ENCODE results near the gene LUZP4. TPM values are rescaled to one million over a fixed set of nuclear protein-coding genes. Genes with fewer than 3 reads are reported as not detected.

Gene LUZP4
- total and polyA plus RNA-seq, 2 of the 13 experiments (the other 11 are each of a cell fraction or from before 2014, with no cell fraction given), result not detected

DNA sequence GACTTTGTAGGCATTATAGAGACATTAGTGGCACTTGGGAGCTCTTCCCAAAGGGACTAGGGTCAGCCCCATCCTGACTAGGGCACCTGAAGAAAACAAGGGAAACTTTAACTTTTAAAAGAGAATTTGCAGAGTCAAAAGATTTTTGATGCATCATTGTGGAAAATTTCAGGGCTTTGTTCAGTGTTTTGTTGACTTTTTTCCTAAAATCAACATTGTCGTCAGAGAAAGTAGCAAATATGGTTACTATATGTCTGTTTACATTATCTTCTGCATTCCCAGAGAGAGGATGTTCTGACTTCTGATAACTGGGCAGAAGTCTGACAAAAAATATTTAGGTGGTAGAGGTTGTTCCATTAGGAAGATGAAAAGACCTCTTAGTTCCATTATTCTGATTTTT lies 51.9 kb downstream of the LUZP4 start (continued):
- TF ChIP-seq, protein P1, sequence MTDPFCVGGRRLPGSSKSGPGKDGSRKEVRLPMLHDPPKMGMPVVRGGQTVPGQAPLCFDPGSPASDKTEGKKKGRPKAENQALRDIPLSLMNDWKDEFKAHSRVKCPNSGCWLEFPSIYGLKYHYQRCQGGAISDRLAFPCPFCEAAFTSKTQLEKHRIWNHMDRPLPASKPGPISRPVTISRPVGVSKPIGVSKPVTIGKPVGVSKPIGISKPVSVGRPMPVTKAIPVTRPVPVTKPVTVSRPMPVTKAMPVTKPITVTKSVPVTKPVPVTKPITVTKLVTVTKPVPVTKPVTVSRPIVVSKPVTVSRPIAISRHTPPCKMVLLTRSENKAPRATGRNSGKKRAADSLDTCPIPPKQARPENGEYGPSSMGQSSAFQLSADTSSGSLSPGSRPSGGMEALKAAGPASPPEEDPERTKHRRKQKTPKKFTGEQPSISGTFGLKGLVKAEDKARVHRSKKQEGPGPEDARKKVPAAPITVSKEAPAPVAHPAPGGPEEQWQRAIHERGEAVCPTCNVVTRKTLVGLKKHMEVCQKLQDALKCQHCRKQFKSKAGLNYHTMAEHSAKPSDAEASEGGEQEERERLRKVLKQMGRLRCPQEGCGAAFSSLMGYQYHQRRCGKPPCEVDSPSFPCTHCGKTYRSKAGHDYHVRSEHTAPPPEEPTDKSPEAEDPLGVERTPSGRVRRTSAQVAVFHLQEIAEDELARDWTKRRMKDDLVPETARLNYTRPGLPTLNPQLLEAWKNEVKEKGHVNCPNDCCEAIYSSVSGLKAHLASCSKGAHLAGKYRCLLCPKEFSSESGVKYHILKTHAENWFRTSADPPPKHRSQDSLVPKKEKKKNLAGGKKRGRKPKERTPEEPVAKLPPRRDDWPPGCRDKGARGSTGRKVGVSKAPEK (CRISPR knock-in tag; IDR thresholded peaks at IDR 0.05; ENCODE audit: borderline replicate concordance), result no peak
- TF ChIP-seq ZNF563 (CRISPR knock-in tag; IDR thresholded peaks at IDR 0.05) (no peak), CREM (IDR thresholded peaks at IDR 0.05) (0 out of 2 replicates have a peak, but pooled peaks have one; percentile 25), CREM (CRISPR knock-in tag; IDR thresholded peaks at IDR 0.05) (no peak), ZNF598 (CRISPR knock-in tag; IDR thresholded peaks at IDR 0.05; ENCODE audit: borderline replicate concordance) (no peak), DMAP1 (CRISPR knock-in tag; IDR thresholded peaks at IDR 0.05) (no peak), HMG20A (CRISPR knock-in tag; IDR thresholded peaks at IDR 0.05; ENCODE audit: borderline replicate concordance) (peak; percentile 12; the same call in 1 of the 2 replicates), ZNF619 (CRISPR knock-in tag; IDR thresholded peaks at IDR 0.05) (no peak), PRPF4 (IDR thresholded peaks at IDR 0.05; ENCODE audit: low read depth, low read length, poor library complexity, severe bottlenecking) (no peak), NFIC (IDR thresholded peaks at IDR 0.05; ENCODE audit: low read length) (peak; percentile 79; the same call in 1 of the 2 replicates), ZNF567 (CRISPR knock-in tag; IDR thresholded peaks at IDR 0.05; ENCODE audit: borderline replicate concordance) (no peak), RBAK (CRISPR knock-in tag; IDR thresholded peaks at IDR 0.05) (no peak), ZFP36L2 (CRISPR knock-in tag; IDR thresholded peaks at IDR 0.05) (no peak), EED (CRISPR knock-in tag; IDR thresholded peaks at IDR 0.05) (no peak), ZNF17 (CRISPR knock-in tag; IDR thresholded peaks at IDR 0.05) (no peak)
- TF ChIP-seq, protein P2, sequence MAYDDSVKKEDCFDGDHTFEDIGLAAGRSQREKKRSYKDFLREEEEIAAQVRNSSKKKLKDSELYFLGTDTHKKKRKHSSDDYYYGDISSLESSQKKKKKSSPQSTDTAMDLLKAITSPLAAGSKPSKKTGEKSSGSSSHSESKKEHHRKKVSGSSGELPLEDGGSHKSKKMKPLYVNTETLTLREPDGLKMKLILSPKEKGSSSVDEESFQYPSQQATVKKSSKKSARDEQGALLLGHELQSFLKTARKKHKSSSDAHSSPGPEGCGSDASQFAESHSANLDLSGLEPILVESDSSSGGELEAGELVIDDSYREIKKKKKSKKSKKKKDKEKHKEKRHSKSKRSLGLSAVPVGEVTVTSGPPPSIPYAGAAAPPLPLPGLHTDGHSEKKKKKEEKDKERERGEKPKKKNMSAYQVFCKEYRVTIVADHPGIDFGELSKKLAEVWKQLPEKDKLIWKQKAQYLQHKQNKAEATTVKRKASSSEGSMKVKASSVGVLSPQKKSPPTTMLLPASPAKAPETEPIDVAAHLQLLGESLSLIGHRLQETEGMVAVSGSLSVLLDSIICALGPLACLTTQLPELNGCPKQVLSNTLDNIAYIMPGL (CRISPR knock-in tag; IDR thresholded peaks at IDR 0.05; ENCODE audit: borderline replicate concordance in 1 of 2, low read depth in 1 of 2), result no peak
- TF ChIP-seq, protein P3, sequence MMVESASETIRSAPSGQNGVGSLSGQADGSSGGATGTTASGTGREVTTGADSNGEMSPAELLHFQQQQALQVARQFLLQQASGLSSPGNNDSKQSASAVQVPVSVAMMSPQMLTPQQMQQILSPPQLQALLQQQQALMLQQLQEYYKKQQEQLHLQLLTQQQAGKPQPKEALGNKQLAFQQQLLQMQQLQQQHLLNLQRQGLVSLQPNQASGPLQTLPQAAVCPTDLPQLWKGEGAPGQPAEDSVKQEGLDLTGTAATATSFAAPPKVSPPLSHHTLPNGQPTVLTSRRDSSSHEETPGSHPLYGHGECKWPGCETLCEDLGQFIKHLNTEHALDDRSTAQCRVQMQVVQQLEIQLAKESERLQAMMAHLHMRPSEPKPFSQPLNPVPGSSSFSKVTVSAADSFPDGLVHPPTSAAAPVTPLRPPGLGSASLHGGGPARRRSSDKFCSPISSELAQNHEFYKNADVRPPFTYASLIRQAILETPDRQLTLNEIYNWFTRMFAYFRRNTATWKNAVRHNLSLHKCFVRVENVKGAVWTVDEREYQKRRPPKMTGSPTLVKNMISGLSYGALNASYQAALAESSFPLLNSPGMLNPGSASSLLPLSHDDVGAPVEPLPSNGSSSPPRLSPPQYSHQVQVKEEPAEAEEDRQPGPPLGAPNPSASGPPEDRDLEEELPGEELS (CRISPR knock-in tag; IDR thresholded peaks at IDR 0.05), result no peak
- TF ChIP-seq, protein P4, sequence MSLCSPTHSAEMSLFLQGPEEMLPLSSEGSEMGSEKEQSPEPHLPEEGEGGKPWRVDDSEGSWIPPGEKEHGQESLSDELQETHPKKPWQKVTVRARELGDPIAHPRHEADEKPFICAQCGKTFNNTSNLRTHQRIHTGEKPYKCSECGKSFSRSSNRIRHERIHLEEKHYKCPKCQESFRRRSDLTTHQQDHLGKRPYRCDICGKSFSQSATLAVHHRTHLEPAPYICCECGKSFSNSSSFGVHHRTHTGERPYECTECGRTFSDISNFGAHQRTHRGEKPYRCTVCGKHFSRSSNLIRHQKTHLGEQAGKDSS (CRISPR knock-in tag; IDR thresholded peaks at IDR 0.05; ENCODE audit: borderline replicate concordance, low read depth), result no peak
- TF ChIP-seq, protein P5, sequence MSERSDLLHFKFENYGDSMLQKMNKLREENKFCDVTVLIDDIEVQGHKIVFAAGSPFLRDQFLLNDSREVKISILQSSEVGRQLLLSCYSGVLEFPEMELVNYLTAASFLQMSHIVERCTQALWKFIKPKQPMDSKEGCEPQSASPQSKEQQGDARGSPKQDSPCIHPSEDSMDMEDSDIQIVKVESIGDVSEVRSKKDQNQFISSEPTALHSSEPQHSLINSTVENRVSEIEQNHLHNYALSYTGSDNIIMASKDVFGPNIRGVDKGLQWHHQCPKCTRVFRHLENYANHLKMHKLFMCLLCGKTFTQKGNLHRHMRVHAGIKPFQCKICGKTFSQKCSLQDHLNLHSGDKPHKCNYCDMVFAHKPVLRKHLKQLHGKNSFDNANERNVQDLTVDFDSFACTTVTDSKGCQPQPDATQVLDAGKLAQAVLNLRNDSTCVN (CRISPR knock-in tag; IDR thresholded peaks at IDR 0.05; ENCODE audit: borderline replicate concordance), result no peak
- TF ChIP-seq, protein P6, sequence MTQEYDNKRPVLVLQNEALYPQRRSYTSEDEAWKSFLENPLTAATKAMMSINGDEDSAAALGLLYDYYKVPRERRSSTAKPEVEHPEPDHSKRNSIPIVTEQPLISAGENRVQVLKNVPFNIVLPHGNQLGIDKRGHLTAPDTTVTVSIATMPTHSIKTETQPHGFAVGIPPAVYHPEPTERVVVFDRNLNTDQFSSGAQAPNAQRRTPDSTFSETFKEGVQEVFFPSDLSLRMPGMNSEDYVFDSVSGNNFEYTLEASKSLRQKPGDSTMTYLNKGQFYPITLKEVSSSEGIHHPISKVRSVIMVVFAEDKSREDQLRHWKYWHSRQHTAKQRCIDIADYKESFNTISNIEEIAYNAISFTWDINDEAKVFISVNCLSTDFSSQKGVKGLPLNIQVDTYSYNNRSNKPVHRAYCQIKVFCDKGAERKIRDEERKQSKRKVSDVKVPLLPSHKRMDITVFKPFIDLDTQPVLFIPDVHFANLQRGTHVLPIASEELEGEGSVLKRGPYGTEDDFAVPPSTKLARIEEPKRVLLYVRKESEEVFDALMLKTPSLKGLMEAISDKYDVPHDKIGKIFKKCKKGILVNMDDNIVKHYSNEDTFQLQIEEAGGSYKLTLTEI (CRISPR knock-in tag; conservative IDR thresholded peaks at IDR 0.05), result no peak
